NCI-H1092 treated with DMSO at 0.1 percent for 48 hours (cell line): Measurements from ENCODE around the gene USP33.
"Not testable (repeated sequence)": the region's sequence is repeated elsewhere in the genome, so short reads cannot be mapped to it uniquely, and the experiment has no call there.

Experiments
- DNase-seq: peaks from one replicate; lab custom pipeline; 2025; lab: John Stamatoyannopoulos, UW

Gene USP33

DNA sequence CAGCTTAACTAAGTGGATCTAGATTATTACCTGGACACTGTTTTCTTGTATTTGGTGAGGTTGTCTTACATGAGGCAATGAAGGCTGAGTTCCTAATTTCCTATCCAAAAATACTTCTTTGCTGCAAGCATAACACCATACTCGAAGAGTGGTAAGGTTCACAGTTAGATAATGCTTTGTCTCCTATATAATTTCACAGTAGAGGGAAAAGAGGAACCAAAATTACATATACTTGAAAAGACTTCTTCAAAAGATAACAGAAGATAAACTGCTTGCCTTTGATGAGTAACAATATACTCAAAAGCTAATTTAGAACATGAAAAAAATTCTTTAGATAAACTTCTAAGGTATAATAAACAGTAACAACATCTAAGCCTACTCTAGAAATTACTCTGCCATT lies 20.4 kb downstream of the USP33 start:
- DNase-seq, result no peak

DNA sequence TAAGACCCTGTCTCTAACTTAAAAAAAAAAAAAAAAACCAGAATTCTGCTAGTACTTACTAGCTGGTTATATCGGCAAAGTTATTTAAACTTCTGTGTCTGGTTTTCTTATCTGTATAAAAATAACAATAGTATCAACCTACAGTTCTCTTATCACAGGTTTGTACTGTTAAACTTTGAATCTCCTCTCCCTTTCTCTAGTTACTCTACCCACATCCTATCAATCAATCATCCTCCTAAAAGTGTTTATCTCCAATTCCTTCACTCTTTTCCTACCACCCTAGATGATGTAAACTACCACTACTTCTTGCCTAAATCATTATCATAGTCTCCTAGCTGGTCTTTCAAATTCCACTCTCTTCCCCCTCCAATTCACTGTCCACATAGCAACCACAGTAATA lies 27.6 kb downstream of the USP33 start:
- DNase-seq, result no peak

- DNase-seq, result no peak
These were observed 33.9 kb downstream of the USP33 start for GRCh38 chr1:77725706-77726105.

DNA sequence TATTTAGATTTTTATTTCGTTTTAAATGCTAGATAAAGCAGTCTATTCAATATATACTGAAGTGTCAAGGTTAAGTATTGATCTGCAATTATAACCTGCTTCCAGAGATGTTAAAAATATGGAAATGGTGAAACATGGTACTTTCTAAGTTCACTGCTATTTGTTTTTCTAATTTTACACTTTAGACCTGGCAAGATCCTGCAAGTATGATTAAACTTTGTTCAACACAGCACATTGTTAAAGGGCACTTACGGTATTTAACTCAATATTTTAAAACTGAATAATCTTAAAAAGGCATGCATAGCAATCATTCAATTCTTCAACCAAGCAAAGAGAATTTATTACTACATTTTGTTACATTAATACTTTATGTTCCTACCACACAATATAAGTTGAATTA lies 41.5 kb downstream of the USP33 start:
- DNase-seq, result no peak

DNA sequence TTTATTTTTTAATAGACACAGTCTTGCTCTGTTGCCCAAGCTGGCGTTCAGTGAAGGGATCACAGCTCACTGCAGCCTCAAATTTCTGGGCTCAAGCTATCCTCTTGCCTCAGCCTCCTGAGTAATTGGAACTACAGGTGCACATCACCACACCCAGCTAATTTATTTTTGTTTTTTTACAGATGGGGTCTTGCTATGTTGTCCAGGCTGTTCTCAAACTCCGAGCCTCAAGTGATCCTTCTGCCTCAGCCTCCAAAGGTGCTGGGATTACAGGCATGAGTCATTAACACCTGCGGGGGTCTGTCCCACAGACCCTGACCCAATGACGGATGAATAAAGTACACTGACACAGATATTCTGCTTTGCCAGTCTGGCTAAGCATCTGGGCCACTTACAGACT lies 43.6 kb downstream of the USP33 start:
- DNase-seq, result no peak

- no peak for DNase-seq
These were observed 49.9 kb downstream of the USP33 start for GRCh38 chr1:77709727-77710126.

DNA sequence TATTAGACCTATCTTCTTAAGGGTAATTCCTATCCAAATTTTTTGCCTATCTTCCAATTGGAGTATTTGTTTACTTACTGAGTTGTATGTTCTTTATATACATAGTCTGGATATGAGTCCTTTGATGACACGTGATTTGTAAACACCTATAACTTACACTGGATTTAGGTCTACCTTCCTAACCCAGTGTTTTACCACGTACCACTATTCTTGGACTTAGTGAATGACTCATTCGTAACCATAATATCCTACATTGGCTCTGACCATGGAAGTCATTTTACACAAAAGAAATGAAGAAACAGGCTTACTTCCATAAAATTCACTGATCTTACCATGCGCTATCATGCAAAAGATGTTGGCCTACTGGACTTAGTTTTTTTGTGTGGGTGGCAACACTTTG lies 53.3 kb downstream of the USP33 start:
- no peak for DNase-seq

- DNase-seq, result no peak
These were observed 54.9 kb downstream of the USP33 start for GRCh38 chr1:77704736-77705135.

GRCh38 chr1:77699673-77700072 lies 60.0 kb downstream of the USP33 start:
- not testable (repeated sequence) for DNase-seq

GRCh38 chr1:77697441-77697840 lies 62.2 kb downstream of the USP33 start:
- DNase-seq, result no peak

GRCh38 chr1:77688939-77689338 lies 70.7 kb downstream of the USP33 start:
- DNase-seq, result no peak

GRCh38 chr1:77687519-77687906 lies 72.1 kb downstream of the USP33 start:
- DNase-seq, result no peak

GRCh38 chr1:77686796-77687518 lies 72.7 kb downstream of the USP33 start:
- DNase-seq, result no peak

GRCh38 chr1:77683160-77684148 lies 76.2 kb downstream of the USP33 start:
- peak; percentile 96 for DNase-seq

DNA sequence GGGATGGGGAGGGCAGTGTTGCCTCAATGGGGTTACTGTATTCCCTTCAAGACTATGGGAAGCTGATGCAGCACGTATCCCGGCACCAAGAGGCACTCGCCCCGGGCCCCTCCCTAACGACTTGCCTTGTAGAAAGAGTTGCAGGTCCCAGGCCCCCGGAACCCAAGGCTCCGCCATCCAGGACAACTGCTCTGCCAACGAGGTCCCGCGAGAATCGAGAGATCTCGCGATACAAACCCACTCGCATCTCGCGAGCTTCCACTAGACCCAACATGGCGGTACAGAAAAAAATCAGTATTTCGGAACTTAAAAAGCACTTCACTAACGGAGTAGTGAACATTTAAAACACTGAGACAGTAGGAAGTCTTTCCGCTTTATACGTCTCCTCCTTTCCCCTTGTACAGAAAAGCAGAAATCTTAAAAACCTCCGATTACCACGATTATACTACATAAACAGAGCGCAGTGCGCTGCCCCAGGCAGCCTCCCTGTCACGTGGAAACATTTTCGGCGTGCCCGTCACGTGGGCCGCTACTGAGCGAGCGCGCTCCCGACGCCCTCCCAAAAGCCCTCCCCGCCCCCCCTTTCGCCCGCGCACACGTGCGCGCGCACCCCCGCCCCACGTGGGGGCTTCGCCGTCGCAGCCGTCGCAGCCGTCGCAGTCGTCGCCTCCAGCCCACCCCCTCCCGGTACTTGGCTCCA lies 77.0 kb downstream of the USP33 start, which contains the start of gene ZZZ3:
Gene ZZZ3 (minus strand): TSS at position 199 of the 700 bp plus-strand sequence. CDS start 49,304 bp downstream, outside the sequence.
- peak; percentile 95 for DNase-seq

- DNase-seq, result no peak
These were observed 79.5 kb downstream of the USP33 start for GRCh38 chr1:77680173-77680572.

DNA sequence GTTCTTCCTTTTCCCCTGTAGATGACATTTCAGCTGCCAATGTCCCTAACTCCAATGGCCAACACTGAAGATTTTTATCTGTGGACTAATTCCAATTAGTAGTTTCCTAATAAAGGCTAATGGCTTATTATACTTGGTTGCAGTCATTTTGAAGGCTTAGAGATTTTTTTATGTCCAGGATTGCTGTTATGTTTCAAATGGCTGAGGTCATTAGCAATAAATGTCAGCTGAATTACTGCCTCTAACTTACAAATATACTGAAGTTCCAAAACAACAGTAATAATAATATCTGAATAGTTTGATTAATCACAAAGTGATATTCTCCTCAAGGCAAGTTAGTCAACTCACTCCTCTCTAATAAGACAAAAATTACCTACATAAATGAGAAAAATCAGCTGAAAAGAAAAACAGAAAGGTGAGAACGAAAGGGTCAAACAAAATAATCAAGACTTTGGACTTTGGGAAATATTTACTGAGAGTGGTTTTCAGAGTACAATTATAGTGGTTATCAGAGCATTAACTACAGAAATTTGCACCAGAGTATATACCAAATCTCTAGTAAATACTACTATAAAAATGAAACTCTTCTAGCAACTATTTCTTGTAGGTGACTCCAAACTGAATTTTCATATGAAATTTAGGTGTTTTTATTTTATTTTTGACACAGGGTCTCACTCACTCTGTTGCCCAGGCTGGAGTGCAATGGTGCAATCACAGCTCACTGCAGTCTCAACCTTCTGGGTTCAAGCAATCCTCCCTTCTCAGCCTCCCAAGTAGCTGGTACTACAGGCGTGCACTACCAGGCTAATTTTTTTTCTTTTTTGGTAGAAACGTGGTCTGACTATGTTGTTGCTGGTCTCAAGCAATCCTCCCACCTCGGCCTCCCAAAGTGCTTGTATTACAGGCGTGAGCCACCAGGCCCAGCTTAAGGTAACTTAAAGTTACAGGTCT lies 80.7 kb downstream of the USP33 start:
- no peak for DNase-seq

- not testable (repeated sequence) for DNase-seq
These were observed 84.8 kb downstream of the USP33 start for GRCh38 chr1:77674807-77675206.

- no peak for DNase-seq
These were observed 85.8 kb downstream of the USP33 start for GRCh38 chr1:77673716-77674355.

DNA sequence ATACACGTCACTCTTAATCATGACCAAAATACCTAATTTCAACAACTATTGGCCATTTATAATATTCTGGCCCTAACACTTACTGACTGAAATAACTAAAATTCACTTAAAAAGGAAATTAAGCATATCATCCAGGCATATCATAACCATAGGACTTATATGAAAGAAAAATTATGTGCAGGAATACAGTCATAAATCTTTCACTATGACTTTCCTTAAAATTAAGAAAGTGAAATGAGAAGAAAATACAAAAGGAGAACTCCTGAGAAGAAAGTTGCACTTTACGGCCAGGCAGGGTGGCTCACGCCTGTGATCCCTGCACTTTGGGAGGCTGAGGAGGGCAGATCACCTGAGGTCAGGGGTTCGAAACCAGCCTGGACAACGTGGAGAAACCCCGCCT lies 86.6 kb downstream of the USP33 start:
- DNase-seq, result no peak

DNA sequence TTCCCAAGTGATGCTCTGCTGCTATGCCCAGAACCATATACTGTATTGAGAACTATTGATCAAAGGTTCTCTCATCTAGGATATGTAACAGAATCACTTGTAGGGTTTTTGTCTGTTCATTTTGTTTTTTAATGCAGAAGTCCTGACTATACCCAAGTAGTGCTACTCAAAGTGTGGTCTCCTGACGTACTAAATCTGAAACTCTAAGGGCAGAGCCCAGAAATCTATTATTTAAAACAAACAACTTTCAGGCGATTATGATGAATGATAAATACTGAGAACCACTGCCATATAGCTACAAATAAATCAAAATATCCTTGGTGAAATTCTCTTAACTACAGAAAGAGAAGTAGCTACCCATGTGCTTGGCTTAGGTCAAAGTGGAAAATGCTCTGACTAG lies 87.3 kb downstream of the USP33 start:
- no peak for DNase-seq
